GM23338 (cell line): ENCODE results near the gene CRP. TPM values are rescaled to one million over a fixed set of nuclear protein-coding genes. Genes with fewer than 3 reads are reported as not detected.

Source experiments
- ATAC-seq: fragments of 200-7000 bp; cut with Tn5 transposase; 3 replicates; pipeline ENCODE4 v1.9.1; 2020
- DNase-seq: peaks from one replicate; pipeline ENCODE4 v3.0.0-alpha.2; 2015; ENCODE audit warnings: low spot score
- H2AFZ ChIP-seq: fragments of 200-600 bp; sonication (generic); 2 replicates; pipeline ENCODE4 v1.8.0; 2016; ENCODE audit warnings: antibody characterized with exemption, mild to moderate bottlenecking, moderate library complexity
- H3F3A ChIP-seq: fragments of 200-600 bp; sonication (generic); replicated peaks from 2 replicates; pipeline ENCODE4 v1.8.0; 2017; ENCODE audit warnings: antibody characterized with exemption, mixed run types, low read depth
- H3K27ac ChIP-seq: fragments of 200-600 bp; sonication (generic); 2 replicates; pipeline ENCODE4 v1.6.1; 2016; ENCODE audit warnings: low read depth
- H3K27me3 ChIP-seq: fragments of 200-600 bp; sonication (generic); 2 replicates; pipeline ENCODE4 v1.8.0; 2016; ENCODE audit warnings: mild to moderate bottlenecking, mixed run types, moderate library complexity; ENCODE audit not compliant: insufficient read depth
- H3K36me3 ChIP-seq: fragments of 200-600 bp; sonication (generic); 2 replicates; pipeline ENCODE4 v1.8.0; 2016; ENCODE audit warnings: mild to moderate bottlenecking; ENCODE audit not compliant: insufficient read depth
- H3K4me1 ChIP-seq: fragments of 200-600 bp; sonication (generic); 2 replicates; pipeline ENCODE4 v1.8.0; 2016; ENCODE audit warnings: mild to moderate bottlenecking, moderate library complexity; ENCODE audit not compliant: insufficient read depth
- H3K4me2 ChIP-seq: fragments of 200-600 bp; sonication (generic); 2 replicates; pipeline ENCODE4 v1.7.1; 2017; ENCODE audit warnings: mixed run types
- H3K4me3 ChIP-seq: fragments of 200-600 bp; sonication (generic); 2 replicates; pipeline ENCODE4 v1.6.1; 2016; ENCODE audit warnings: mixed run types
- H3K79me2 ChIP-seq: fragments of 200-600 bp; sonication (generic); replicated peaks from 2 replicates; pipeline ENCODE4 v1.8.0; 2017; ENCODE audit warnings: mild to moderate bottlenecking; ENCODE audit not compliant: insufficient read depth
- H3K9me2 ChIP-seq: fragments of 200-600 bp; sonication (generic); 2 replicates; pipeline ENCODE4 v1.8.0; 2017; ENCODE audit not compliant: insufficient read depth
- H4K20me1 ChIP-seq: fragments of 200-600 bp; sonication (generic); replicated peaks from 2 replicates; pipeline ENCODE4 v1.8.0; 2017; ENCODE audit warnings: mild to moderate bottlenecking; ENCODE audit not compliant: insufficient read depth
- H3K27ac Mint-ChIP-seq: 2 replicates; pipeline ENCODE4 v1.8.0; 2020; ENCODE audit warnings: inconsistent platforms, mild to moderate bottlenecking, moderate library complexity, mixed read lengths
- H3K27me3 Mint-ChIP-seq: 3 replicates; pipeline ENCODE4 v1.8.0; 2022; ENCODE audit warnings: low read depth, mild to moderate bottlenecking, moderate library complexity, mixed read lengths, inconsistent platforms; ENCODE audit not compliant: insufficient read depth, poor library complexity
- H3K36me3 Mint-ChIP-seq: 3 replicates; pipeline ENCODE4 v1.8.0; 2021; ENCODE audit warnings: low read depth, mild to moderate bottlenecking, inconsistent platforms, moderate library complexity, mixed read lengths
- H3K4me1 Mint-ChIP-seq: 3 replicates; pipeline ENCODE4 v1.8.0; 2020; ENCODE audit warnings: mild to moderate bottlenecking, inconsistent platforms, mixed read lengths
- H3K4me3 Mint-ChIP-seq: 3 replicates; pipeline ENCODE4 v1.8.0; 2021; ENCODE audit warnings: moderate library complexity, mild to moderate bottlenecking, inconsistent platforms, mixed read lengths
- H3K9me3 Mint-ChIP-seq: 3 replicates; pipeline ENCODE4 v1.8.0; 2020; ENCODE audit warnings: moderate library complexity, mild to moderate bottlenecking, inconsistent platforms, mixed read lengths
- CREB1 ChIP-seq: fragments of 250-450 bp; sonication (Bioruptor Pico); IDR thresholded peaks from 2 replicates; pipeline ENCODE4 v1.5.0; 2020; ENCODE audit warnings: low read depth, mild to moderate bottlenecking, moderate library complexity
- ETS1 ChIP-seq: IDR thresholded peaks from 2 replicates; pipeline ENCODE4 v1.6.1; 2016; ENCODE audit warnings: antibody characterized with exemption
- EZH2 ChIP-seq: fragments of 200-600 bp; sonication (generic); IDR thresholded peaks from one replicate; pipeline ENCODE4 v1.8.0; 2017; ENCODE audit warnings: antibody characterized with exemption, mild to moderate bottlenecking, low read depth; ENCODE audit not compliant: unreplicated experiment
- JUNB ChIP-seq: IDR thresholded peaks from one replicate; pipeline ENCODE4 v1.6.1; 2016; ENCODE audit warnings: antibody characterized with exemption; ENCODE audit not compliant: unreplicated experiment
- NANOG ChIP-seq: IDR thresholded peaks from 2 replicates; pipeline ENCODE4 v1.6.1; 2016; ENCODE audit warnings: antibody characterized with exemption, borderline replicate concordance
- POLR2AphosphoS5 ChIP-seq: IDR thresholded peaks from 2 replicates; pipeline ENCODE4 v1.6.1; 2016; ENCODE audit warnings: antibody characterized with exemption, low read depth
- STAT1 ChIP-seq: IDR thresholded peaks from one replicate; pipeline ENCODE4 v1.6.1; 2016; ENCODE audit warnings: antibody characterized with exemption; ENCODE audit not compliant: unreplicated experiment
- ZNF114 ChIP-seq: fragments of 250-450 bp; sonication (Bioruptor Pico); IDR thresholded peaks from 2 replicates; pipeline ENCODE4 v1.5.0; 2020; ENCODE audit warnings: mild to moderate bottlenecking, moderate library complexity
- ZNF331 ChIP-seq: fragments of 250-450 bp; sonication (Bioruptor Pico); IDR thresholded peaks from 2 replicates; pipeline ENCODE4 v1.5.0; 2020; ENCODE audit warnings: low read depth, mild to moderate bottlenecking, moderate library complexity
- ZNF462 ChIP-seq: fragments of 250-450 bp; sonication (Bioruptor Pico); IDR thresholded peaks from 2 replicates; pipeline ENCODE4 v1.5.0; 2020; ENCODE audit warnings: mild to moderate bottlenecking, moderate library complexity
- polyA plus RNA-seq: library from polyadenylated mRNA; unstranded; fragments of >200 nt; fragmentation: Nextera tagmentation; extraction: Ambion mirVana; gene quantifications from 2 replicates; pipeline ENCODE4 v1.2.1, GENCODE V29; 2016
- total RNA-seq: library from RNA; depleted of rRNA; stranded (reverse); fragments of >200 nt; shearing (Covaris generic); gene quantifications from 2 replicates; pipeline ENCODE4 v1.2.3, GENCODE V29; 2014
- TF ChIP-seq, protein P1 (sequence below), 2 experiments: fragments of 200-600 bp in 1 of 2; sonication (generic) in 1 of 2; conservative IDR thresholded peaks; 2 replicates each; pipeline versions ENCODE4 v1.5.1 to v1.6.1; 2016 to 2017; ENCODE audit warnings: antibody characterized with exemption in 2 of 2, low read depth in 2 of 2, mild to moderate bottlenecking in 2 of 2, moderate library complexity in 1 of 2

CRP gene
- total and polyA plus RNA-seq, 2 experiments from 2014 or later, result not detected

GRCh38 chr1:159746666-159747065 is 32.3 kb upstream of the CRP start:
- no peaks in the 10 kb centered on the region for H3K36me3 ChIP-seq
- no peak overlapping the region for H3K27ac ChIP-seq
- no peak overlapping the region for H3K4me3 ChIP-seq
- ATAC-seq, result no peak
- H3K36me3 Mint-ChIP-seq, result no peaks in the 10 kb centered on the region; the same call in 2 of the 3 replicates
- H3K4me3 Mint-ChIP-seq, result no peak overlapping the region
- TF ChIP-seq EZH2, result no peak
- no peak for TF ChIP-seq STAT1
- no peak for TF ChIP-seq POLR2AphosphoS5
- TF ChIP-seq NANOG, result no peak
- no peak for TF ChIP-seq CREB1 (CRISPR knock-in tag)
- no peak for TF ChIP-seq ZNF114 (CRISPR knock-in tag)
- TF ChIP-seq ETS1, result no peak
- TF ChIP-seq ZNF331 (CRISPR knock-in tag), result no peak
- TF ChIP-seq, protein P1, sequence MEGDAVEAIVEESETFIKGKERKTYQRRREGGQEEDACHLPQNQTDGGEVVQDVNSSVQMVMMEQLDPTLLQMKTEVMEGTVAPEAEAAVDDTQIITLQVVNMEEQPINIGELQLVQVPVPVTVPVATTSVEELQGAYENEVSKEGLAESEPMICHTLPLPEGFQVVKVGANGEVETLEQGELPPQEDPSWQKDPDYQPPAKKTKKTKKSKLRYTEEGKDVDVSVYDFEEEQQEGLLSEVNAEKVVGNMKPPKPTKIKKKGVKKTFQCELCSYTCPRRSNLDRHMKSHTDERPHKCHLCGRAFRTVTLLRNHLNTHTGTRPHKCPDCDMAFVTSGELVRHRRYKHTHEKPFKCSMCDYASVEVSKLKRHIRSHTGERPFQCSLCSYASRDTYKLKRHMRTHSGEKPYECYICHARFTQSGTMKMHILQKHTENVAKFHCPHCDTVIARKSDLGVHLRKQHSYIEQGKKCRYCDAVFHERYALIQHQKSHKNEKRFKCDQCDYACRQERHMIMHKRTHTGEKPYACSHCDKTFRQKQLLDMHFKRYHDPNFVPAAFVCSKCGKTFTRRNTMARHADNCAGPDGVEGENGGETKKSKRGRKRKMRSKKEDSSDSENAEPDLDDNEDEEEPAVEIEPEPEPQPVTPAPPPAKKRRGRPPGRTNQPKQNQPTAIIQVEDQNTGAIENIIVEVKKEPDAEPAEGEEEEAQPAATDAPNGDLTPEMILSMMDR (conservative IDR thresholded peaks at IDR 0.05; ENCODE audit: low read depth in 2 of 2), result no peak
- TF ChIP-seq JUNB, result no peak
- no peak for TF ChIP-seq ZNF462
- H3K9me2 ChIP-seq, result no peaks in the 10 kb centered on the region
- no peak for DNase-seq
- no peak overlapping the region for H2AFZ ChIP-seq
- H3K4me2 ChIP-seq, result no peak overlapping the region
- no peaks in the 10 kb centered on the region for H3K27me3 ChIP-seq
- no peak overlapping the region for H3K27ac Mint-ChIP-seq
- no peaks in the 10 kb centered on the region for H4K20me1 ChIP-seq
- H3K27me3 Mint-ChIP-seq, result peaks cover 3% of the 10 kb centered on the region
- H3K9me3 Mint-ChIP-seq, result peaks cover 6% of the 10 kb centered on the region; the same call in 2 of the 3 replicates
- H3K79me2 ChIP-seq, result no peaks in the 10 kb centered on the region
- H3K4me1 ChIP-seq, result no peaks in the 10 kb centered on the region
- H3F3A ChIP-seq, result no peaks in the 10 kb centered on the region
- no peaks in the 10 kb centered on the region for H3K4me1 Mint-ChIP-seq
